ENCODE measurements around the gene AUP1. TPM values are rescaled to one million over a fixed set of nuclear protein-coding genes. Genes with fewer than 3 reads are reported as not detected.

Gene AUP1
- total RNA-seq, 1 donor from 2014 or later: 50.0 TPM

- DNase-seq (ENCODE audit: low spot score): no peak
- intact Hi-C loops (cut with DNase I): no loop called here
Measured at GRCh38 chr2:74540291-74540690, 10.8 kb upstream of the AUP1 start.

DNA sequence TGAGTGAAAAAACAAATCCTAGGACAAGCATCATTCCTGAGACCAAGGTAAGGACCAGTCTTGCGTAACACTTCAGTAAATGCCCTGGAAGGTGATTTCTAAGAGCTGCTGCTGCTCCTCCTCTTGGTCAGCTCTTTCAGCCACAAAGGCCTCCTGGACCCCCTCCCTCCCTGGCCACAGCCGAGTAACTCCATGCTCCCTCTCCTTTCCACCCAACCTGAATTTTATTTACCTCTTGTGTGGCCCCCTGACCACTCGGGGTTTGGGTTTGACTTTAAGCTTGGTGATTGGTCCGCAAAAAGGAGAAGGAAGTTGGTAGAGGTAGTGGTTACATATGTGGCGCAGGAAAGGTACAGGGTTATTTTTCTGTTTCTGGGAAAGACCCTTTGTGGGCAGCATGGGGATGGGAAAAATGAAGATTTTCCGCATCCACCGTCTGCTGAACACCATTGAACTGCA lies 9.4 kb upstream of the AUP1 start:
- intact Hi-C loops (cut with DNase I): loop anchor here (10.0 kb wide), 1 partner anchor 714 kb away; the partner anchor contains the start of gene STAMBP
- no peak for DNase-seq (ENCODE audit: low spot score)

GRCh38 chr2:74537140-74537539 lies 7.6 kb upstream of the AUP1 start:
- DNase-seq (ENCODE audit: low spot score): no peak
- intact Hi-C loops (cut with DNase I): loop anchor here (10.0 kb wide), 1 partner anchor 712 kb away; the partner anchor contains the start of gene STAMBP

- no peak for DNase-seq (ENCODE audit: low spot score)
- intact Hi-C loops (cut with DNase I): loop anchor here (10.0 kb wide), 1 partner anchor 712 kb away; the partner anchor contains the start of gene STAMBP
Measured at GRCh38 chr2:74536166-74536950, 6.9 kb upstream of the AUP1 start.

DNA sequence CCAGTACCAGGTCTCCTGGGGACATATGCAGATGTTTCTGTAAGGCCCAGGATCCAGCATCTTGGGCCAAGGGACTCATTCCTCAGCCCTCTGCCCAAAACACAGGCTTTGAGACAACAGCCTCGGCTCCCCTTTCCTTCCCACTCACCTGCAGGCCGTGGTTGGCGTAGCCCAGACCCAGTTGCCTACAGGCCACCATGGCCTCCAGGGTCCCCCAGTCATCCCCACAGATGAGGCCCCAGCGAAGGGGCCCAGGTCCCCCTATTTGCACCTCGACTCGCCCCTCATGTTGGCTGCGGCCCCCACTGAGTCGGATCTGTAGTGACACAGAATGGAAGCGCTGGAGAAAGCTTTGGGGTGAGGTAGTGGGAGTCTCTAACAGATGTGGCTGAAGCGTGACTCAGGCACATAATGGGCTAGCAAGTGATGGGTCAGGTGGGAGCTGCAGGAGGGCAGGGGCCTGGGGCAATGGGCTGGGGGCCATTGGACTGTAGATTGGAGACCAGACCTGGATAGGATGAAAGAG lies 6.0 kb upstream of the AUP1 start:
- DNase-seq (ENCODE audit: low spot score): no peak
- intact Hi-C loops (cut with DNase I): loop anchor here (10.0 kb wide), 1 partner anchor 711 kb away; the partner anchor contains the start of gene STAMBP

- intact Hi-C loops (cut with DNase I): loop anchor here (10.0 kb wide), 1 partner anchor 710 kb away; the partner anchor contains the start of gene STAMBP
- peak; percentile 7 for DNase-seq (ENCODE audit: low spot score)
Measured at GRCh38 chr2:74534411-74534810, 4.9 kb upstream of the AUP1 start.

DNA sequence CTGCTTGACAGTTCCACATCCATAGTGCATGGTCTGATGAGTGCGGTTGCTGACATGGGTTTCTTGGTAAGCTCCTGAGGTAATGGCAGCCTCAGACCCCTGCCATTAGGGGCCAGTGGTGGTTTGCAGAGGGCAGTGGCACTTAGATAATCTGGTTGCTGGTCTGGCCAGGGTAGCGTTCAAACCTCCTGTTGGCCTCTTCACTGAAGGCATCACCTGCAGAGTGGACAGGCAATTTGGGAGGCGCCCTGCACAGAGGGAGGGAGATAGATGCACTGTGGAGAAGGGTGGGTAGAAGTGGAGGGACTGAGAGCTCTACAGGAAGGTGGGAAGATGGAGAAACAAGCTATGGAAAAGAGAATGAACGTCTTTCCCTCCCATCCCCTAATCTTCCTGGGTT lies 4.0 kb upstream of the AUP1 start:
- intact Hi-C loops (cut with DNase I): loop anchor here (10.0 kb wide), 1 partner anchor 709 kb away; the partner anchor contains the start of gene STAMBP
- peak; percentile 43 for DNase-seq (ENCODE audit: low spot score)

GRCh38 chr2:74532222-74532621 lies 2.7 kb upstream of the AUP1 start:
- intact Hi-C loops (cut with DNase I): loop anchor here (10.0 kb wide), 1 partner anchor 707 kb away; the partner anchor contains the start of gene STAMBP
- DNase-seq (ENCODE audit: low spot score): no peak

- peak; percentile 65 for DNase-seq (ENCODE audit: low spot score)
- intact Hi-C loops (cut with DNase I): loop anchor here (2.0 to 10.0 kb wide), 2 partner anchors 17 to 707 kb away; partner anchors contain the start of gene STAMBP
Measured at GRCh38 chr2:74531666-74532065, 2.2 kb upstream of the AUP1 start.

DNA sequence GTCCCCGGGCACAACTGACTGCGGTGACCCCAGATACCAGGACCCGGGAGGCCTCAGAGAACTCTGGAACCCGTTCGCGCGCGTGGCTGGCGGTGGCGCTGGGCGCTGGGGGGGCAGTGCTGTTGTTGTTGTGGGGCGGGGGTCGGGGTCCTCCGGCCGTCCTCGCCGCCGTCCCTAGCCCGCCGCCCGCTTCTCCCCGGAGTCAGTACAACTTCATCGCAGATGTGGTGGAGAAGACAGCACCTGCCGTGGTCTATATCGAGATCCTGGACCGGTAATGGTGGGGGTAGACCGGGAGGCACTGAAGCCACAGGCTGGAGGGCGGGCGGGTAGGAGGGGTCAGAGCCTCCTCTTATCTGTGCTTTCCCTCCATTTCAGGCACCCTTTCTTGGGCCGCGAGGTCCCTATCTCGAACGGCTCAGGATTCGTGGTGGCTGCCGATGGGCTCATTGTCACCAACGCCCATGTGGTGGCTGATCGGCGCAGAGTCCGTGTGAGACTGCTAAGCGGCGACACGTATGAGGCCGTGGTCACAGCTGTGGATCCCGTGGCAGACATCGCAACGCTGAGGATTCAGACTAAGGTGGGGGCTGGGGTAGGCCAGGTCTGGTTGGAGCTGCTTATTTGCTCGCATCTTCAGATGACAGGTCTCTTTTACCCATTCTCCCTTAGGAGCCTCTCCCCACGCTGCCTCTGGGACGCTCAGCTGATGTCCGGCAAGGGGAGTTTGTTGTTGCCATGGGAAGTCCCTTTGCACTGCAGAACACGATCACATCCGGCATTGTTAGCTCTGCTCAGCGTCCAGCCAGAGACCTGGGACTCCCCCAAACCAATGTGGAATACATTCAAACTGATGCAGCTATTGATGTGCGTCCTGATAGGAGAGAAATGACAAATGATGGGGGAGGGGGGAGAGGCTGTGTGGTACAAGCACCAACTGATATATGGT lies 1.0 kb upstream of the AUP1 start:
- DNase-seq (ENCODE audit: low spot score): peak; percentile 75
- intact Hi-C loops (cut with DNase I): loop anchor here (2.0 to 10.0 kb wide), 2 partner anchors 18 to 706 kb away; partner anchors contain the start of gene STAMBP

DNA sequence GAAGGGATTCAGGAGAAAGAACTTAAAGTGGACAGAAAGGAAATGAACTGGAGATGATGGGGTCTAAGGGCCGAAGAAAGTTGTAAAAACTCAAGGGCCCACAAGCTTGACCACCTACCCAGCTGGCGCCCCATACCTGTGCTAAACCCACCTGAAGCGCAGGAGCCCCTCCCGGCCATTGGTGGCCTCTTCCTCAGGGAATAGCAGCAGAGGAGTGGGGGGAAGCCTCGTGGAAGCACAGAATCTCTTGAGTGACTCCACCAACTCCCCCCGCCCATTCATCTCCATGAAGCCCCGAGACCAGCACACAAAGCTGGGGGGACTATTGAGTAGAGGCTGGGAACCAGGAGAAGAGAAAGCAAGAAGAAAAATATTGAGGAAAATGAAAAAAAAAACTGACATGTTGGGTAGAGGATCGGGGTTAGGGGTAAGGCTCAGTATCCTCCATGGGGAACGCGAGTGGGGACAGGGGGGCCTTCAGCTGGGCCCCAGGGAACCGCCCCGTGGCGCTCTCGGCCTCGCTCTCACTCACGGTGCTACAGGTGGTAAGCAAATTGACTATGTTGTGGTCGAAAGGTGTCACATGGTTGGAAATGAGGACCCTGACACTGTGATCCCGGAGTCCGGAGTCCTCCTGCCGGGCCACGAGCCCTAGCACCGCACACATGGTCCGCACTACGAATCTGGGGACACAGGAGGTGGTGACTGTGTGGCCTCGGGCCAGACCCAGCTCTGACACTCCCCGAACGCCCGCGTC lies 728 bp downstream of the AUP1 start:
- intact Hi-C loops (cut with DNase I): loop anchor here (1.0 to 10.0 kb wide), 6 partner anchors 21 to 126 kb away; partner anchors contain the start of genes CCDC142, DOK1, INO80B and PCGF1
- DNase-seq (ENCODE audit: low spot score): peak; percentile 41

DNA sequence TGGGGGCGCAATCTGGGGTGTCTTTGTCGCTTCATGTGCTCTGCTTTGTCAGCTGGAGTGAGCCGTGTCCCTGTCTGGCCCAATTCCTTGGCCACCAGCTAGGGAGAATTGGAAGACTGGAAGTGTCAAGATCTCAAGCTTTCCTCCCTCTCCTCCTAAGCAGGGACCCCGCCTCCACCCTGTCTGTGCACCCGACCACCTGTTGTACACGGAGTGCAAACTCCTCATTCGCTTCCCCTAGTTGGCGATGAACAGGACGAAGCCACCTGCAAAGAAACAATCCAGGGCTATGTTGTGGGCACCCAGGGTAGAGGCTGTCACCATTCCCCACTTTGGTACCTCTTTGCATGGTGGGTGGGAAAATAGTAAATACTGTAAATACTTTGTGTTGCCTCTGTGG lies 1.8 kb downstream of the AUP1 start:
- intact Hi-C loops (cut with DNase I): loop anchor here (5.0 to 10.0 kb wide), 2 partner anchors 60 to 127 kb away; partner anchors contain the start of gene SEMA4F

GRCh38 chr2:74526649-74527230 lies 2.8 kb downstream of the AUP1 start:
- peak; percentile 50 for DNase-seq (ENCODE audit: low spot score)
- intact Hi-C loops (cut with DNase I): loop anchor here (5.0 to 10.0 kb wide), 2 partner anchors 61 to 128 kb away; partner anchors contain the start of gene SEMA4F

More for the DNA sequence above, 1.8 kb downstream of the AUP1 start:
- DNase-seq (ENCODE audit: low spot score): peak; percentile 54

DNA sequence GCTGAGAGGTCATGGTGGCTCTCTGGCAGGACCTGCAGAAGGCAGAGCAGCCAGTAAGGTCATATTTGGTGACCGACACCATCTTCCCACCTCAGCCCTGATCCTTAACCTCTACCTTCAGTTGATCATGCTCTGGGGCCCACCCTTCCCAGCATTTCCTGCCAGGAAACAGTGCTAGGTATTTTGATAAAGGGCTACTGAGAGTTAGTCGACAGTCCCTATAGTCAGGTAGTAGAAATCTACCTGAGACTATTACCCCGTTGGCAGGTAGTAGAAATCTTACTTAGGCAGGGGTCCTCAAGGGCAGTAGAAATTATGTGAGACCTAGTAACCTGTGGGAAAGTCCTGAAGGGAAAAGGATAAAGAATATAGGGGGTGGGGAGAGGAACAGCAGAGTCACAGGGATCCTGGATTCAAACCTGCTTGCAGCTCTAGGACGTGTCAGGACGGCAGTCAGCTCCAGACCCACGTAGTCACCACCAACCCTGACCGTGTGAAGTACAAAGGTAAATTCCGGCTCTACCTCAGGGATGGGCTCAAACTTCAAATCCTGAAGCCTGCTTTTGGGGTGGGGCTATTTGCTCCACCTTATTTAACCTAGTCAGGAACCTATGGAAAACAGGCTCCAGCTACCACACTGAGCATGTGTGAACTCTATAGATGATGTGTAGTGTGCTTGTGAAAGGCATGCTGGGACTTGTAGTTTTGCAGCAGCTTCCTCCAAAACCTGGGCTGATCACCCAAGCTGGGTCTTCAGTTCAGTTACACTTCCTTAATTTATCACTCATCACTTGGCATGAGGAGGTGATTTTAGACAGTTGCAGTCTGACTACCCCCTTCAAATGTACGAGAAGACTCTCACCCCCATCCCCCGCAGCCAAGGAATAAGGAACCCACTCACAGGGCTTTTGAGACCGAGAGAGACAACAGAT lies 3.5 kb downstream of the AUP1 start, which contains the start of gene DQX1:
DQX1 (minus strand) TSS at position 515 of the 932 bp plus-strand sequence; CDS start at position 13, 502 bp downstream.
- intact Hi-C loops (cut with DNase I): loop anchor here (5.0 to 10.0 kb wide), 2 partner anchors 61 to 129 kb away; partner anchors contain the start of gene SEMA4F
- DNase-seq (ENCODE audit: low spot score): peak; percentile 46

- intact Hi-C loops (cut with DNase I): loop anchor here (5.0 to 10.0 kb wide), 2 partner anchors 62 to 130 kb away; partner anchors contain the start of gene SEMA4F
Measured at GRCh38 chr2:74524955-74525716, 4.4 kb downstream of the AUP1 start.

GRCh38 chr2:74524005-74524404 lies 5.5 kb downstream of the AUP1 start:
- intact Hi-C loops (cut with DNase I): loop anchor here (10.0 kb wide), 1 partner anchor 131 kb away; the partner anchor contains the start of gene SEMA4F
- DNase-seq (ENCODE audit: low spot score): peak; percentile 36

More at GRCh38 chr2:74524955-74525716, 4.4 kb downstream of the AUP1 start:
- peak; percentile 61 for DNase-seq (ENCODE audit: low spot score)
